ENCODE results near the gene EDC3. TPM values are rescaled to one million over a fixed set of nuclear protein-coding genes. Genes with fewer than 3 reads are reported as not detected.

Gene EDC3
- polyA plus RNA-seq, 1 experiment: 44.2 TPM

DNA sequence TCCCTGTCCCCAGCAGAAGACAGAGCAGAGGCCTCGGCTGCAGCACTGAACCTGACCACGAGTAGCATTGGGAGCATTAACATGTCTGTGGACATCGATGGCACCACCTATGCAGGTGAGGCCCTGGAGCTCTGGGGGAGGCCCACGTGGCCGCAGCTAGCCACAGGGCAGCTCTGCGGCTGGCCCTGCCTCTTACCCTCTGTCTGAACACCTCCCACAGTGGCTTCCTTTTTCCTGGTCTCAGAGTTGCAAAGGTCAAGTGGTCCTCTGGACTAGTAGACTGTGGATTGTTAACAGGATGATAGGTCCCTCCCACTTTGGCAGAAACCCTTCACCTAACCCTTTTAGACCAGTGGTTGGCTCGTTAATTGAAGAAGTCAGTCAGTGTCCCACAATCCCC is 102.7 kb downstream of the EDC3 start:
- POLR2A ChIA-PET: no interaction called here
- CTCF ChIA-PET: no interaction called here
- Histone ChIP-seq H3K36me3 (ENCODE audit: control insufficient read depth, insufficient read depth, low read length) (peaks cover 7% of the 10 kb centered on the region; the same call in 1 of the 2 replicates), H3K27me3 (ENCODE audit: control insufficient read depth, insufficient read depth, low read length) (no peaks in the 10 kb centered on the region), H3K4me3 (ENCODE audit: low read depth, low read length) (no peak overlapping the region)
- no peak for DNase-seq (ENCODE audit: low read depth)
- TF ChIP-seq, protein P1, sequence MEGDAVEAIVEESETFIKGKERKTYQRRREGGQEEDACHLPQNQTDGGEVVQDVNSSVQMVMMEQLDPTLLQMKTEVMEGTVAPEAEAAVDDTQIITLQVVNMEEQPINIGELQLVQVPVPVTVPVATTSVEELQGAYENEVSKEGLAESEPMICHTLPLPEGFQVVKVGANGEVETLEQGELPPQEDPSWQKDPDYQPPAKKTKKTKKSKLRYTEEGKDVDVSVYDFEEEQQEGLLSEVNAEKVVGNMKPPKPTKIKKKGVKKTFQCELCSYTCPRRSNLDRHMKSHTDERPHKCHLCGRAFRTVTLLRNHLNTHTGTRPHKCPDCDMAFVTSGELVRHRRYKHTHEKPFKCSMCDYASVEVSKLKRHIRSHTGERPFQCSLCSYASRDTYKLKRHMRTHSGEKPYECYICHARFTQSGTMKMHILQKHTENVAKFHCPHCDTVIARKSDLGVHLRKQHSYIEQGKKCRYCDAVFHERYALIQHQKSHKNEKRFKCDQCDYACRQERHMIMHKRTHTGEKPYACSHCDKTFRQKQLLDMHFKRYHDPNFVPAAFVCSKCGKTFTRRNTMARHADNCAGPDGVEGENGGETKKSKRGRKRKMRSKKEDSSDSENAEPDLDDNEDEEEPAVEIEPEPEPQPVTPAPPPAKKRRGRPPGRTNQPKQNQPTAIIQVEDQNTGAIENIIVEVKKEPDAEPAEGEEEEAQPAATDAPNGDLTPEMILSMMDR (IDR thresholded peaks at IDR 0.05; ENCODE audit: insufficient read depth, low read depth, low read length): no peak

DNA sequence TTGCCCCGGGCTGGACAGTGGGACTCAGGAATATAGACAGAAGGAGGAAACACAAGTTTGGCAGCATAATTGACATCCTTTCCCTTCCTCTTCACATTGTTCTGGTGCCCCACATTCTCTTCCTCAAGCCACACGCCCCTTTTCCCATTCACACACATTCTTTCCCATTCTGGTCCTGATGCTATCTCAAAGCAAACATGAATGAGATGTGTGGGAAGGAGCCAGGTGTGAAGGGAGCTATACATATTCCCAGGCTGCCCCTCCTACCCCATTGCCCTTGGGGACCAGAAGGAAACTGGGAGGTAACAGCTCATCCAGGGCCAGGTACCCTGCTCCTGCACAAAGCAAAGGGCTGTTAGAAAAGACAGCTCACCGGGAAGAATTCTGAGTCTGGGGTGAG is 103.6 kb downstream of the EDC3 start:
- Histone ChIP-seq H3K4me3 (ENCODE audit: low read depth, low read length) (no peak overlapping the region), H3K36me3 (ENCODE audit: control insufficient read depth, insufficient read depth, low read length) (peaks cover 7% of the 10 kb centered on the region; the same call in 1 of the 2 replicates), H3K27me3 (ENCODE audit: control insufficient read depth, insufficient read depth, low read length) (no peaks in the 10 kb centered on the region)
- POLR2A ChIA-PET: no interaction called here
- CTCF ChIA-PET: no interaction called here
- no peak for DNase-seq (ENCODE audit: low read depth)
- TF ChIP-seq, protein P1 (IDR thresholded peaks at IDR 0.05; ENCODE audit: insufficient read depth, low read depth, low read length): no peak

DNA sequence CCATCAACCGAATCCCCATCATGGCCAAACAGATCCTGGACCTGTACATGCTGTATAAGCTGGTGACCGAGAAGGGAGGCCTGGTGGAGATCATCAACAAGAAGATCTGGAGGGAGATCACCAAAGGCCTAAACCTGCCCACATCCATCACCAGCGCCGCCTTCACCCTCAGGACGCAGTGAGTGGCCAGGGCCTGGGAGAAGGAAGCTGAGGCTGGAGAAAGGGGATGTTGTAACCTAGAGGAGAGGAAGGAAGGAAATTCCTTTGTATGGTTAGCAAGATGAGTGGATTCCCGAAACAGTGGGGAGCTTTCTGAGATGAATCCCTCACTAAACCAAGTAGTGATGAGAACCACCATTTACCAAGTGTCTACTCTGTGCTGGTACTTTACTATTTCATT is 106.0 kb downstream of the EDC3 start:
- ChIA-PET CTCF (interaction anchor here (1.3 to 1.7 kb wide), 2 partner anchors 8 to 11 kb away, joined by 3 to 4 read pairs; no protein-coding TSS in a partner anchor), POLR2A (no interaction called here)
- no peak for DNase-seq (ENCODE audit: low read depth)
- TF ChIP-seq, protein P1 (IDR thresholded peaks at IDR 0.05; ENCODE audit: insufficient read depth, low read depth, low read length): no peak
- Histone ChIP-seq H3K27me3 (ENCODE audit: control insufficient read depth, insufficient read depth, low read length) (no peaks in the 10 kb centered on the region), H3K36me3 (ENCODE audit: control insufficient read depth, insufficient read depth, low read length) (peaks cover 10% of the 10 kb centered on the region; the same call in 1 of the 2 replicates), H3K4me3 (ENCODE audit: low read depth, low read length) (no peak overlapping the region)

DNA sequence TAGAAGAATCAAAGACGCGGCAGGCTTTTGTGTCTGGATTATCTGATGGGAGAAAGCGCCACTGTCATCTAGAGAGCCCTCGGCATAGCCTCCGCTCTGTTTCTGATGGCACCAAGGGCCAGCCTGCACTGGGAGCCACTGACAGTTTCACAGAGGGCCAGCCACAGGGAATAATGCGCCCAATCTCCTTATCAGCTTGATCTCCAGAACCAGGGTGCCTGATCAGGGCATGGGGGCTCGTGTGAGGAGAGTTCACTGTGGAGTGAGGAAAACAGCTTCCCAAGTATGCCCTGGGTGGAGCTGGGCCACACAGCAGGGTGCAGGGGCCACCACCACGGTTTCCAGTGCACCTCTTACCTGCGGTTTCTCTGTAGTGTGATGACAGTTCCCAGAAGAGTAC is 110.0 kb downstream of the EDC3 start:
- no peak for DNase-seq (ENCODE audit: low read depth)
- POLR2A ChIA-PET: no interaction called here
- TF ChIP-seq, protein P1 (IDR thresholded peaks at IDR 0.05; ENCODE audit: insufficient read depth, low read depth, low read length): no peak
- Histone ChIP-seq H3K36me3 (ENCODE audit: control insufficient read depth, insufficient read depth, low read length) (peaks cover 2% of the 10 kb centered on the region; the same call in 1 of the 2 replicates), H3K4me3 (ENCODE audit: low read depth, low read length) (no peak overlapping the region), H3K27me3 (ENCODE audit: control insufficient read depth, insufficient read depth, low read length) (no peaks in the 10 kb centered on the region)
- CTCF ChIA-PET: interaction anchor here (1.0 kb wide), 1 partner anchor 210 kb away, joined by 3 read pairs; no protein-coding TSS in a partner anchor

DNA sequence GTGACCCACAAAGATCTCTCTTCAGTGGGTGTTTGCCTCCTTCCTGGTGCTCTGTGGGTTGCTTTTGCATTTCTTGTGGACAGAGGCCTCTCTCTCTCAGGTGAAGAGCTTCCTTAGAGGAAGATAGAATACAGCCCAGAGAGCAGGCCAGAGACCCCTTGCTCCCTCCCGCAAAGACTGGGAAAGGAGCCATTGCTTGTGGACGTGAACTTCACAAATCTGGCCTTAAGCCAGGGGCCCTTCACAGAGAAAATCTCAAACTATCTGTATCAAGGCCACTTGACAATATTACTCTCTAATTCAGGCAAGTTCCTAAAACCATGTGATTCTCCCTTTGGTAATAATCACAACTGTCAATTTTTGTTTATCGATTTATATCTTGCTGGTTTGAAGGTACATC is 110.6 kb downstream of the EDC3 start:
- DNase-seq (ENCODE audit: low read depth): no peak
- no peak overlapping the region for H3K4me3 ChIP-seq (ENCODE audit: low read depth, low read length)
- POLR2A ChIA-PET: no interaction called here
- H3K36me3 ChIP-seq (ENCODE audit: control insufficient read depth, insufficient read depth, low read length): peaks cover 2% of the 10 kb centered on the region; the same call in 1 of the 2 replicates
- CTCF ChIA-PET: no interaction called here
- TF ChIP-seq, protein P1 (IDR thresholded peaks at IDR 0.05; ENCODE audit: insufficient read depth, low read depth, low read length): no peak
- H3K27me3 ChIP-seq (ENCODE audit: control insufficient read depth, insufficient read depth, low read length): no peaks in the 10 kb centered on the region

Data from BJ (cell line).